B cell (primary cell): ENCODE data around the gene GRIN2D. TPM values are rescaled to one million over a fixed set of nuclear protein-coding genes. Genes with fewer than 3 reads are reported as not detected.

Experiments
- ATAC-seq: fragments of 200-7000 bp; cut with Tn5 transposase; one replicate; pipeline ENCODE4 v1.10.0; 2021; ENCODE audit warnings: low read depth, mild to moderate bottlenecking, moderate number of reproducible peaks, moderate library complexity
- CTCF ChIA-PET: fragments of 350-600 bp; sonication (Branson Sonifier 250); formaldehyde crosslinking; loops from one replicate; lab custom pipeline; 2021; ENCODE audit warnings: antibody characterized with exemption, inconsistent platforms; lab: Charles Lee
- POLR2A ChIA-PET: fragments of 350-600 bp; sonication (Branson Sonifier 250); formaldehyde crosslinking; loops from one replicate; lab custom pipeline; 2021; ENCODE audit warnings: antibody characterized with exemption; lab: Charles Lee
- DNase-seq: peaks from one replicate; pipeline ENCODE4 v3.0.0; 2013
- H2AFZ ChIP-seq: 2 replicates; pipeline ENCODE4 v1.6.1; 2012; ENCODE audit warnings: mild to moderate bottlenecking, low read depth, low read length; ENCODE audit not compliant: insufficient read depth, poor library complexity, severe bottlenecking
- H3K27ac ChIP-seq, 2 donors: 1 replicate in 1 of 2; 2 replicates in 1 of 2; pipeline ENCODE4 v1.5.1; 2012 to 2013; ENCODE audit warnings: low read length in 2 of 2, mild to moderate bottlenecking in 2 of 2, moderate library complexity in 1 of 2
- H3K27me3 ChIP-seq, 4 experiments: fragments of 200-600 bp in 1 of 4; sonication (generic) in 1 of 4; replicated peaks in 1 of 4; 1 replicate in 2 of 4; 2 replicates in 2 of 4; pipeline versions ENCODE4 v1.6.1 to v1.7.0; 2013 to 2016; ENCODE audit warnings: low read length in 3 of 4, mild to moderate bottlenecking in 2 of 4, mixed read lengths in 1 of 4, moderate library complexity in 1 of 4; ENCODE audit not compliant: insufficient read depth in 4 of 4, control insufficient read depth in 3 of 4; ENCODE audit errors: control extremely low read depth in 1 of 4
- H3K36me3 ChIP-seq, 2 experiments: replicated peaks in 1 of 2; 1 replicate in 1 of 2; 2 replicates in 1 of 2; pipeline versions ENCODE4 v1.6.1 to v1.7.1; 2013; ENCODE audit warnings: low read length in 1 of 2; ENCODE audit not compliant: insufficient read depth in 2 of 2, control insufficient read depth in 1 of 2; ENCODE audit errors: control extremely low read depth in 1 of 2, extremely low read depth in 1 of 2
- H3K4me1 ChIP-seq, 2 donors: fragments of 200-600 bp in 1 of 2; sonication (generic) in 1 of 2; 1 replicate in 1 of 2; 2 replicates in 1 of 2; pipeline versions ENCODE4 v1.5.1 to v1.6.1; 2013 to 2017; ENCODE audit warnings: low read length in 2 of 2; ENCODE audit not compliant: control insufficient read depth in 2 of 2, insufficient read depth in 2 of 2
- H3K4me2 ChIP-seq: replicated peaks from 2 replicates; pipeline ENCODE3; 2012; ENCODE audit warnings: mild to moderate bottlenecking, low read depth, low read length; ENCODE audit not compliant: poor library complexity, severe bottlenecking
- H3K4me3 ChIP-seq, 5 experiments: fragments of 200-600 bp in 1 of 5; sonication (generic) in 1 of 5; 1 replicate in 3 of 5; 2 replicates in 2 of 5; pipeline versions ENCODE4 v1.5.1 to v1.7.0; 2011 to 2016; ENCODE audit warnings: low read length in 4 of 5, mild to moderate bottlenecking in 4 of 5, low read depth in 2 of 5, control low read depth in 1 of 5, moderate library complexity in 1 of 5; ENCODE audit not compliant: insufficient read depth in 1 of 5; ENCODE audit errors: control extremely low read depth in 1 of 5, extremely low read depth in 1 of 5
- H3K79me2 ChIP-seq: fragments of 200-600 bp; sonication (generic); one replicate; pipeline ENCODE4 v1.6.0; 2016; ENCODE audit warnings: low read length; ENCODE audit not compliant: control insufficient read depth, insufficient read depth
- H3K9ac ChIP-seq: fragments of 200-600 bp; sonication (generic); 2 replicates; pipeline ENCODE4 v1.6.1; 2017; ENCODE audit warnings: mild to moderate bottlenecking, low read length, moderate library complexity
- H3K9me3 ChIP-seq, 3 donors: one replicate each; pipeline versions ENCODE4 v1.6.1 to v1.7.1; 2013; ENCODE audit warnings: low read length in 2 of 3; ENCODE audit not compliant: control insufficient read depth in 2 of 3, insufficient read depth in 1 of 3; ENCODE audit errors: control extremely low read depth in 1 of 3
- H4K20me1 ChIP-seq: 2 replicates; pipeline ENCODE4 v1.6.0; 2012; ENCODE audit warnings: mild to moderate bottlenecking, low read length; ENCODE audit not compliant: insufficient read depth, control insufficient read depth, poor library complexity, severe bottlenecking
- H3K27ac Mint-ChIP-seq: one replicate; pipeline ENCODE4 v1.8.0; 2021; ENCODE audit warnings: mixed read lengths
- H3K27me3 Mint-ChIP-seq: one replicate; pipeline ENCODE4 v1.8.0; 2021; ENCODE audit warnings: mixed read lengths
- H3K4me1 Mint-ChIP-seq: one replicate; pipeline ENCODE4 v1.8.0; 2021; ENCODE audit warnings: mixed read lengths
- H3K4me3 Mint-ChIP-seq: one replicate; pipeline ENCODE4 v1.8.0; 2021; ENCODE audit warnings: mixed read lengths
- H3K9me3 Mint-ChIP-seq: one replicate; pipeline ENCODE4 v1.8.0; 2022; ENCODE audit warnings: mixed read lengths; ENCODE audit not compliant: insufficient read depth
- CTCF ChIP-seq: fragments of 200-600 bp; IDR thresholded peaks from one replicate; pipeline ENCODE4 v1.8.0; 2022; ENCODE audit warnings: antibody characterized with exemption, mild to moderate bottlenecking
- EZH2 ChIP-seq: IDR thresholded peaks from 2 replicates; pipeline ENCODE4 v1.6.1; 2012; ENCODE audit warnings: borderline replicate concordance, low read depth, mild to moderate bottlenecking, moderate library complexity, low read length; ENCODE audit not compliant: insufficient read depth, poor library complexity, severe bottlenecking
- WGBS: methylation state at CpG from one replicate; pipeline ENCODE4 v1.1.5; 2013; ENCODE audit warnings: missing lambda C conversion rate; ENCODE audit not compliant: insufficient coverage; 5-methylcytosine and 5-hydroxymethylcytosine counted together
- intact Hi-C: fragments of 100-400 bp; cut with micrococcal nuclease; formaldehyde crosslinking; loops from one replicate; pipeline ENCODE4 v1.10.0; 2022
- polyA plus RNA-seq: library from polyadenylated mRNA; depleted of rRNA; stranded (reverse); fragments of >200 nt; gene quantifications from 2 replicates; pipeline ENCODE4 v1.2.3, GENCODE V29; 2012
- total RNA-seq, 2 donors: library from RNA; stranded (reverse); fragments of 120-200 nt in 1 of 2; gene quantifications; 1 replicate in 1 of 2; 2 replicates in 1 of 2; pipeline versions ENCODE4 v1.2.3 to v1.2.4, GENCODE V29; 2013 to 2022

The GRIN2D gene
- total and polyA plus RNA-seq, 2 donors (not counting 1 experiment from before 2014, with no cell fraction given): not detected

- Histone ChIP-seq H3K27me3 (peaks cover 0 to 47% (median 10%) of the 10 kb centered on the region in 4 experiments), H3K9me3 (peaks cover 0 to 20% (median 0%) of the 10 kb centered on the region in 3 donors), H3K4me2 (peak overlapping the region; percentile 70), H3K27ac (no peak overlapping the region), H3K9ac (peak overlapping the region; percentile 44), H2AFZ (peak overlapping the region; percentile 52), H3K36me3 (no peaks in the 10 kb centered on the region), H3K4me3 (peak overlapping the region in 1 of 5 experiments; percentile 43), H3K79me2 (no peaks in the 10 kb centered on the region), H3K4me1 (peaks cover 16 to 19% of the 10 kb centered on the region in 2 donors), H4K20me1 (no peaks in the 10 kb centered on the region)
- peak overlapping the region; percentile 10 for H3K27ac Mint-ChIP-seq
- POLR2A ChIA-PET: interaction anchor here (1.0 kb wide), 1 partner anchor 27 kb away, joined by 5 read pairs; the partner anchor contains the start of gene KDELR1
- DNase-seq (peak; percentile 33), ATAC-seq (no peak)
- TF ChIP-seq EZH2 (no peak), CTCF (no peak)
- peaks cover 39% of the 10 kb centered on the region for H3K27me3 Mint-ChIP-seq
- WGBS: 72% methylated on average over 6 of the region's 6 CpGs
- peaks cover 24% of the 10 kb centered on the region for H3K4me1 Mint-ChIP-seq
- intact Hi-C loops: loop anchor here (1.0 kb wide), 1 partner anchor 27 kb away; the partner anchor contains the start of gene GRWD1
- H3K4me3 Mint-ChIP-seq: peak overlapping the region; percentile 90
- CTCF ChIA-PET: interaction anchor here (0.6 to 1.3 kb wide), 3 partner anchors 27 to 1529 kb away, joined by 3 to 7 read pairs (median 3); partner anchors contain the start of gene KDELR1
- no peaks in the 10 kb centered on the region for H3K9me3 Mint-ChIP-seq
Measured at GRCh38 chr19:48418317-48419064, 25.0 kb downstream of the GRIN2D start.
